ENCODE data around the gene AP4M1.

- TF ChIP-seq EP300 (IDR thresholded peaks at IDR 0.05; ENCODE audit: low read depth), result no peak
- peak; percentile 76 for TF ChIP-seq POLR2A (IDR thresholded peaks at IDR 0.05)
Observed at GRCh38 chr7:100088621-100089457, 12.6 kb upstream of the AP4M1 start, which contains the start of gene COPS6.
